A673 (cell line): Measurements from ENCODE around the gene DISP3. TPM values are rescaled to one million over a fixed set of nuclear protein-coding genes. Genes with fewer than 3 reads are reported as not detected.

Experiments used
- BruUV-seq: library from RNA; stranded (reverse); fragments of 400-500 nt; replicated peaks from 2 replicates; lab custom pipeline; 2021; lab: Mats Ljungman, UMichigan
- CTCF ChIA-PET: fragments of 300-600 bp; sonication (Branson Sonifier 250); formaldehyde crosslinking; loops from one replicate; lab custom pipeline; 2022; ENCODE audit warnings: antibody characterized with exemption; lab: Charles Lee
- POLR2A ChIA-PET: fragments of 300-600 bp; sonication (Branson Sonifier 250); formaldehyde crosslinking; loops from one replicate; lab custom pipeline; 2022; ENCODE audit warnings: antibody characterized with exemption; ENCODE audit not compliant: low non-redundant PET; lab: Charles Lee
- DNase-seq: peaks from one replicate; pipeline ENCODE4 v3.0.0-alpha.2; 2015; ENCODE audit warnings: low spot score
- H3K27ac ChIP-seq: fragments of 200-600 bp; sonication (generic); 2 replicates; pipeline ENCODE4 v1.5.1; 2016; ENCODE audit warnings: mixed run types, low read depth, mild to moderate bottlenecking, mixed read lengths, antibody characterized with exemption, low read length; ENCODE audit not compliant: poor library complexity, severe bottlenecking
- H3K27me3 ChIP-seq: fragments of 200-600 bp; sonication (generic); replicated peaks from 2 replicates; pipeline ENCODE4 v1.6.1; 2017; ENCODE audit warnings: mixed run types, low read depth, mild to moderate bottlenecking, mixed read lengths, antibody characterized with exemption, low read length; ENCODE audit not compliant: insufficient read depth, poor library complexity
- H3K36me3 ChIP-seq: fragments of 200-600 bp; sonication (generic); 2 replicates; pipeline ENCODE4 v1.6.1; 2016; ENCODE audit warnings: mixed run types, mild to moderate bottlenecking, mixed read lengths, antibody characterized with exemption, low read length; ENCODE audit not compliant: insufficient read depth, poor library complexity, severe bottlenecking
- H3K4me1 ChIP-seq: fragments of 200-600 bp; sonication (generic); 2 replicates; pipeline ENCODE4 v1.6.1; 2017; ENCODE audit warnings: mixed run types, mild to moderate bottlenecking, mixed read lengths, antibody characterized with exemption, low read length; ENCODE audit not compliant: insufficient read depth, poor library complexity, severe bottlenecking
- H3K4me3 ChIP-seq: fragments of 200-600 bp; sonication (generic); 2 replicates; pipeline ENCODE4 v1.5.1; 2016; ENCODE audit warnings: low read depth, mixed run types, mild to moderate bottlenecking, mixed read lengths, low read length; ENCODE audit not compliant: poor library complexity, severe bottlenecking
- H3K9me3 ChIP-seq: fragments of 200-600 bp; sonication (generic); 2 replicates; pipeline ENCODE4 v1.6.1; 2016; ENCODE audit warnings: mixed run types, low read depth, mild to moderate bottlenecking, mixed read lengths, antibody characterized with exemption, low read length; ENCODE audit not compliant: poor library complexity, severe bottlenecking
- CTCF ChIP-seq: fragments of 300-800, 200-600 bp; sonication (generic); conservative IDR thresholded peaks from 2 replicates; pipeline ENCODE4 v1.5.1; 2017; ENCODE audit warnings: low read depth, mild to moderate bottlenecking, antibody characterized with exemption, low read length, moderate library complexity, mixed read lengths
- EZH2 ChIP-seq: fragments of 200-600 bp; sonication (generic); IDR thresholded peaks from 2 replicates; pipeline ENCODE4 v1.6.1; 2017; ENCODE audit warnings: borderline replicate concordance, low read depth, mild to moderate bottlenecking, mixed read lengths, antibody characterized with exemption, low read length; ENCODE audit not compliant: poor library complexity, severe bottlenecking
- intact Hi-C: fragments of 100-400 bp; cut with micrococcal nuclease; formaldehyde crosslinking; loops from one replicate; pipeline ENCODE4 v1.10.0; 2022; ENCODE audit not compliant: unreplicated experiment
- total RNA-seq: library from RNA; stranded (reverse); gene quantifications from 2 replicates; pipeline ENCODE4 v1.2.3, GENCODE V29; 2021

Gene DISP3
- total RNA-seq, 1 experiment from 2014 or later = 0.49 TPM

GRCh38 chr1:11566042-11566850, 87.3 kb downstream of the DISP3 start:
- no peaks in the 10 kb centered on the region for H3K9me3 ChIP-seq
- DNase-seq = no peak
- no peak overlapping the region for H3K27ac ChIP-seq
- H3K4me3 ChIP-seq = no peak overlapping the region
- intact Hi-C loops = no loop called here
- no TSS peak for BruUV-seq
- H3K27me3 ChIP-seq = peaks cover 76% of the 10 kb centered on the region
- ChIA-PET POLR2A (no interaction called here), CTCF (interaction anchor here (0.6 kb wide), 1 partner anchor 13 kb away, joined by 3 read pairs; no protein-coding TSS in a partner anchor)
- TF ChIP-seq CTCF = no peak
- no peak for TF ChIP-seq EZH2
- no peaks in the 10 kb centered on the region for H3K4me1 ChIP-seq
- H3K36me3 ChIP-seq = no peaks in the 10 kb centered on the region

GRCh38 chr1:11567244-11568065, 88.5 kb downstream of the DISP3 start:
- no TSS peak for BruUV-seq
- POLR2A ChIA-PET = interaction anchor here (0.6 kb wide), 1 partner anchor 255 kb away, joined by 4 read pairs; no protein-coding TSS in a partner anchor

GRCh38 chr1:11568687-11569086, 89.7 kb downstream of the DISP3 start:
- intact Hi-C loops = no loop called here
- Histone ChIP-seq H3K4me1 (no peaks in the 10 kb centered on the region), H3K4me3 (no peak overlapping the region), H3K27ac (no peak overlapping the region), H3K27me3 (peaks cover 80% of the 10 kb centered on the region), H3K36me3 (no peaks in the 10 kb centered on the region), H3K9me3 (no peaks in the 10 kb centered on the region)
- BruUV-seq = no TSS peak
- no peak for DNase-seq
- ChIA-PET POLR2A (no interaction called here), CTCF (no interaction called here)
- TF ChIP-seq EZH2 (no peak), CTCF (no peak)

More at GRCh38 chr1:11567244-11568065, 88.5 kb downstream of the DISP3 start:
- Histone ChIP-seq H3K4me3 (no peak overlapping the region), H3K4me1 (no peaks in the 10 kb centered on the region), H3K27ac (no peak overlapping the region), H3K9me3 (no peaks in the 10 kb centered on the region), H3K27me3 (peaks cover 78% of the 10 kb centered on the region), H3K36me3 (no peaks in the 10 kb centered on the region)
- TF ChIP-seq EZH2 = no peak
- no peak for TF ChIP-seq CTCF
- no peak for DNase-seq
- intact Hi-C loops = no loop called here
- CTCF ChIA-PET = no interaction called here
